Fibroblast of pulmonary artery (primary cell): ENCODE measurements around the gene ZNF367.

Experiments used
- DNase-seq: peaks from one replicate; pipeline ENCODE4 v3.0.0-alpha.2; 2010; ENCODE audit warnings: low read depth
- H3K4me3 ChIP-seq: replicated peaks from 2 replicates; pipeline ENCODE4 v1.5.1; 2011; ENCODE audit warnings: low read depth, mild to moderate bottlenecking, control low read depth, low read length, moderate library complexity
- TF ChIP-seq, protein P1 (sequence below): IDR thresholded peaks from 2 replicates; pipeline ENCODE4 v1.5.1; 2011; ENCODE audit warnings: mild to moderate bottlenecking, control low read depth, low read length, inconsistent platforms; ENCODE audit errors: missing control alignments

The ZNF367 gene

DNA sequence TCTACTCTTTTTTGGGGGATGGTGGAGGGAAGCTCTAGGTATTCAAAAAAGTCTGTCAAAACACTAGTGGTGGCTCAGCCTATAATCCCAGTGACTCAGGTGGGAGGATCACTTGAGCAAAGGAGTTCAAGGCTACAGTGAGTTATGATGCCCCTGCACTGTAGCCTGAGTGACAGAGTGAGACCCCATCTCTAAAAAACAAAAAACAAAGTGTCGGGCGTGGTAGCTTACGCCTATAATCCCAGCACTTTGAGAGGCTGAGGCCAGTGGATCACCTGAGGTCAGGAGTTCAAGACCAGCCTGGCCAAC, 18.9 kb downstream of the ZNF367 start:
- TF ChIP-seq, protein P1, sequence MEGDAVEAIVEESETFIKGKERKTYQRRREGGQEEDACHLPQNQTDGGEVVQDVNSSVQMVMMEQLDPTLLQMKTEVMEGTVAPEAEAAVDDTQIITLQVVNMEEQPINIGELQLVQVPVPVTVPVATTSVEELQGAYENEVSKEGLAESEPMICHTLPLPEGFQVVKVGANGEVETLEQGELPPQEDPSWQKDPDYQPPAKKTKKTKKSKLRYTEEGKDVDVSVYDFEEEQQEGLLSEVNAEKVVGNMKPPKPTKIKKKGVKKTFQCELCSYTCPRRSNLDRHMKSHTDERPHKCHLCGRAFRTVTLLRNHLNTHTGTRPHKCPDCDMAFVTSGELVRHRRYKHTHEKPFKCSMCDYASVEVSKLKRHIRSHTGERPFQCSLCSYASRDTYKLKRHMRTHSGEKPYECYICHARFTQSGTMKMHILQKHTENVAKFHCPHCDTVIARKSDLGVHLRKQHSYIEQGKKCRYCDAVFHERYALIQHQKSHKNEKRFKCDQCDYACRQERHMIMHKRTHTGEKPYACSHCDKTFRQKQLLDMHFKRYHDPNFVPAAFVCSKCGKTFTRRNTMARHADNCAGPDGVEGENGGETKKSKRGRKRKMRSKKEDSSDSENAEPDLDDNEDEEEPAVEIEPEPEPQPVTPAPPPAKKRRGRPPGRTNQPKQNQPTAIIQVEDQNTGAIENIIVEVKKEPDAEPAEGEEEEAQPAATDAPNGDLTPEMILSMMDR: no peak
- no peak for DNase-seq
- H3K4me3 ChIP-seq: no peak overlapping the region

DNA sequence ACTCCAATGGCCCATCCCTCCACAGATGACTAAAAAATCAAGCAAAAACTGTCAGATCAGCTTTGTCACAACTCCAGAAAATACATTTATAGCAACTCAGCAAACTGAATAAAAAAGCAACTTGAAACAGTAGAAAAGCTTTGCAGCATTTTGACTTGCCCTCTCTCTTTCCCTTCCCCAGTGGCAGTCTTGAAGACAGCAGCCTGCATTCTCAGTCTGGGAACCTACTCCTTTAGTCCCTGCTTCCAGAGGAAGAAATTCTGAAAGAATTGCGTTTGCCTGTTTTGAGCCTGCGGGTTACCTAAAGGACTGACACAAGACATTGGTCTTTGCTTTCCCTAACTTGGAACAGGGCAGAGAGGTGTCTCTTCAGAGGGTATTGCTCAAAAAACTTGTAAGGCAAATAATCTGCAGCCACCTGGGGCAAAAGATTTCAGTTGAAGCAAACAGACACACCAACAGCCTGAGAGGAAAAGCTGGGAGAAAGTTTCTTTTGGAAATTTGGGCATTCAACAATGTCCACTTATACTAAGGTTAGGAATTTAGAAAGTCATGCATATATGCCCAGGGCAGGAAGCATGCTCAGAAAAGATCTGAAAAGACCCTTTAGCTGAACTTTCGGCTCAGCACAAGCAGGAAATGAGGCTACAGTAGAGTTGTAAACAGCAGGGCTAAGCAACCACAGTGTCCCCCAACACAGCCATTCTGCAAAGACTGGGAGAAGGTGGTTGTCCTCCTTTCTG, 19.4 kb downstream of the ZNF367 start:
- H3K4me3 ChIP-seq: no peak overlapping the region
- no peak for DNase-seq
- TF ChIP-seq, protein P1: no peak

DNA sequence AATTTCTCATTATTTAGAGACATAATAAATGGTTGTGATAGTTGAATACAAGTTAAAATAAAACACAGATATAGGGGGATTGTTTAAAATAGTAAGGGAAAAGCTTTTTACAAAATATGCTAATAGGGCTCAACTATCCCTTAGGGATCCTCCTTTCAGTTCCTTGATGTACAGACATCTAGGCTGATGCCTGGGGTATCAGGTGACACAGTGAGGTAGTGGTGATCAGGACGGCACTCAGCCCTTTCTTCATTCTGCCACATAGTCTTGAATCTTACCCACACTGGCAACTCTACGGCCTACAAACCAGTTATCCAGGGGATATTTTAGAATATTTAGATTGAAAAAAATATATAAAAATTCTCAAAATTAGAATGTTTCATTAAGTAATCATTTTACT, 22.2 kb downstream of the ZNF367 start:
- TF ChIP-seq, protein P1: no peak
- no peak for DNase-seq
- H3K4me3 ChIP-seq: no peak overlapping the region

DNA sequence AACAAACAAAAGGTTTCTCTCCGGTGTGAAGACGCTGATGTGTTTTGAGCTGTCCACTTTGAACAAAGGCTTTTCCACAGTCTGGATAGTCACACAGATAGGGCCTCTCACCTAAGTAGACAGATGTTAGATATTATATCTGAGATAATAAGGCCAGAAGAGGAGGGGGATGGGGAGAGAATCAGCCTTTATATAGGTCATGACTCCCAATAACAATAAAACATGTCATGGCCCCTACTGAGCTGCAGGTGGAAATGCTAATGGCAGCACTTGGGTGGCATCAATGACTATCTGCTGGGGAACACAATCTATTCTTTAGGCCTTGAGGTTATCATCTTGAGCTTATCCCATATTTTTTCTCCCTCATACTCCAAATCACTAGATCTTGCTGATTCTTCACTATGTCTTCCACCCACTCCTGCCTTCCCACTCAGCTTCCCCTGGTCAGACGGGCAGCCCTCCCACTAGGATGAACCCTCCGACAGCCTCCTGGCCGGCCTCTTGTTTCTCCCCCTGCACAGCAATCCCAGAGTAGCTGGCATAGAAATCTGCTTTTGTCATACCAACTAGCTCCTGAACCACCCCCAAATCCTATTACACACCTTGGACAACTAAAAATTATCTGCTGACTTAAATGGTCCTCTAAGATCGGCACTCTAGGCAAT, 23.2 kb downstream of the ZNF367 start:
- TF ChIP-seq, protein P1: no peak
- no peak for DNase-seq
- no peak overlapping the region for H3K4me3 ChIP-seq

DNA sequence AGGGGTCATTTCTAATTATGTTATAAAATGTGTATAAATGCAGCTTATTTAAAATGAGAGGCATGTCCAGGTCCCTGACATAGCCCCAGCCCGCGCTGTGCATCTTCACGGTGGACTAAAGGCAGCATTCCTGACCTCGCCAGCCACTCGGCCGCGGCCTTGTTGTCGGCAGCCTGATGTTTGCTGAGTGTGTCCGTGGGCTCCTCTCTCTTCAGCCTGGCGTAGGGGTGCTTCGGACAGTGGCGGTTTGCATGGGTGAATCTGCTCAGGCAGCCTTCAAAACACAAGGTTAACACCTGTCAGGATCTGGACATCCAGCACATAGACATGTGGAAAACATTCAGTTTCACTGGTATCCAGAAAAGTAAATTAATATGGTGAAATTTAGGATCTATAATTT, 25.9 kb downstream of the ZNF367 start:
- no peak for DNase-seq
- TF ChIP-seq, protein P1: no peak
- H3K4me3 ChIP-seq: no peak overlapping the region

DNA sequence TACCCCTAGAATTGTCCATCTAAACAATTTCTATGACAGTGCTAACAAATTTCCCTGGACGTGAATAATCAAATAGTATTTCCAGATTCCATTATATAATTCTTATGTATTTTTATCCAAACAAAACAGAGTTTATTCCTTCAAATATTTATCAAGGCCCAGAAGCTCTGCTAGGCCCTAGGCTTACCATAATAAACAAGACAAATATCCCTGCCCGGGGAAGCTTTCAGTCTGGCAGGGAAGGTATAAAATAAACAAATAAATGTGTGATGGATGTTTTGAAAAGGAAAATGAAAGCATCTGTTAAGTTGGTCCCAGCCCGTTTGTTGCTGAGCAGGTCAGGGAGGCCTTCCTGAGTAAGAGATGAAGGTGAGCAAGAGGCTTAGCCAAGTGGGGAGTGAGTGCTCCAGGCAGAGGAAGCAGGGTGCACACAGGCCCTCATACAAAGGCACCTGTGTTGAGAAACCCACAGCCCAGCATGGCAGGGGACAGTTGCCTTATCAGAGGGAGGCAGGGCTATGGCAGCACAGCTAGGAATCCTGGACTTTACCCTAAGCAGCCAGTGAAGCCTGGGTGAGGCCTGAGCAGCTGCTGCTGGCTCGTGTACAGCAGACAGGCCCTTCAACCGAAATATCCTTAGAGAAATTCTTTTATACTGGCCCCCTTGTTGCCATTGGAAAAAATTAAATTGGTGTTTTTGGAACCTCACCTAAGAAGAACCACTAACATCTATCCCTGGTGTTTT, 27.0 kb downstream of the ZNF367 start:
- DNase-seq: no peak
- no peak overlapping the region for H3K4me3 ChIP-seq
- TF ChIP-seq, protein P1: no peak
